Erythroblast (primary cell): Measurements from ENCODE around the gene TRAPPC13.

Experiments
- GATA1 ChIP-seq: IDR thresholded peaks from 2 replicates; pipeline ENCODE4 v1.6.1; 2011; ENCODE audit warnings: low read depth, mild to moderate bottlenecking, control low read depth, low read length, moderate library complexity
- POLR2A ChIP-seq: IDR thresholded peaks from 2 replicates; pipeline ENCODE4 v1.6.1; 2011; ENCODE audit warnings: mild to moderate bottlenecking, low read length

DNA sequence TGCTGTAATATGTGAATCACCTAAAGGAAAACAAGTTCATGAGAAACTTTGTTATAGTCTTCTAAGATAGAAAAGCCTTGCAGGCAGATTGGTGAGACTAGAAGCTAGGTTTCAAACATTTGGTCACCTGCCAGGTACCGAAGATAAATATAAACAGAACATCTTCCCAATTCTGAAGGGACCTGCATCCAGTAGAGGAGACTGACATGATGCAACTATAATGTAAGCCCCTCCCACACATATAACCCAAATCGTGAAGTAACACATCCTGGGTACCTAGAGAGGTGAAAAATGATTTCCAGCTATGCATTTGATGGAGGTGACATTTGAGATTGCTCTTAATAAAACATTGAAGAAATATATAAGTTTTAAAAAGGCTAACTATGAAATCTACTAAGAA, 29.9 kb downstream of the TRAPPC13 start:
- TF ChIP-seq POLR2A (no peak), GATA1 (no peak)
